GM19351 (cell line): ENCODE measurements around the gene OCIAD2.
"Not testable (repeated sequence)": the region's sequence is repeated elsewhere in the genome, so short reads cannot be mapped to it uniquely, and the experiment has no call there.

ENCODE experiments used
- ATAC-seq: cut with Tn5 transposase; IDR thresholded peaks from one replicate; pipeline ENCODE4 v1.9.1; 2021; ENCODE audit warnings: mild to moderate bottlenecking, moderate library complexity; ENCODE audit not compliant: unreplicated experiment

Gene OCIAD2

DNA sequence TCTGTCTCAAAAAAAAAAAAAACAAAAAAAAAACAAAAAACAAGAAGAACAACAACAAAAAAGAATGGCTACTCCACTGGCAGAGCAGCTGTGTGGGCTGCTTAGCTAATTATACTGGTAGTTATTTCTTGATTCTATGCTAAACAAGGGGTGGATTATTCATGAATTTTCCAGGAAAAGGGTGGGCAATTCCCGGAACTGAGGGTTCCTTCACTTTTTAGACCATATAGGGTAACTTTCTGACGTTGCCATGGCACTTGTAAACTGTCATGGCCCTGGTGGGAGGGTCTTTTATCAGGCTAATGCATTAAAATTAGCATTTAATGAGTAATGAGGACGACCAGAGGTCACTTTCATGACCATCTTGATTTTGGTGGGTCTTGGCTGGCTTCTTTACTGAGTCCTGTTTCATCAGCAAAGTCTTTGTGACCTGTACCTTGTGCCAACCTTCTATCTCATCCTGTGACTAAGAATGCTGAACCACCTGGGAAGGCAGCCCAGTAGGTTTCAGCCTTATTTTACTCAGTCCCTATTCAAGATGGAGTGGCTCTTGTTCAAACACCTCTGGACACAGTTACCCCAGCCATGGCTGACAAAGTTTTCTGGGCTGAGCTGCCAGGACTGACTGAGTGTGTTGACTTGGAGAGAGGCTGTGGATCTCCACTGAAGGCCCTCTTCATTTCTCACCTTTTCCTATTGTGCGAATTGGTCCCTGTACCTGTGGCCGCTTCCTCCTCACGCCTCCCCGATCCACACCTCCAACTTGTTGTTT is 1.3 kb upstream of the OCIAD2 start:
- ATAC-seq = no peak

DNA sequence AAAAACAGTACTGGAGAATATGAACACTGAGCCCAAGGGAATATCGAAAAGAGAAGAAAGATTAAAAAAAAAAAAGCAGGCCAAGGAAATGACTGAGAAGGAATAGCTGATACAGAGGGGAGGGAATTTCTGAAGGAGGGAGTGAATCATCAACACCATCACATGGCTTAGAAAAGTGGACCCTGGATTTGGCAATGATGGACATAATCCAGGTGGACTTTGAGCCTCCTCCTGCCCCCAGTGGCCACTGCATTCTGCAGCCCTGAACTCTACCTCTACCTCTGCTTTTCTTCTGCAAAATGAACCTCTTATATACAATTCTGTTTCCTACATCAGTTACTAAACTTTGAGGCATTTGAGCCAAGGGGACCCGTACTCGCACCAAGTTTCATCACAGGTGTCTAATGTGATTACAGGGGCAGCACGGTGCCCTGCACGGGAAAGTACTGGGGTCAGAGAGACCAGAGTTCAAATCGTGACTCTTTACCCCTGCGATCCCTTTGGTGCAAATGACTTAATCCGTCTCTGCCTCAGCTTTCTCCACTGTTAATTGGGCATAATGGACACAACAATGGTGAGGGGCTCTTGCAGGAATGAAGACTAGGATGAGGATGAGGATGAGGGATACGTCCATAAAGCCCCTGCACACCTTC is 1.1 kb downstream of the OCIAD2 start:
- no peak for ATAC-seq

DNA sequence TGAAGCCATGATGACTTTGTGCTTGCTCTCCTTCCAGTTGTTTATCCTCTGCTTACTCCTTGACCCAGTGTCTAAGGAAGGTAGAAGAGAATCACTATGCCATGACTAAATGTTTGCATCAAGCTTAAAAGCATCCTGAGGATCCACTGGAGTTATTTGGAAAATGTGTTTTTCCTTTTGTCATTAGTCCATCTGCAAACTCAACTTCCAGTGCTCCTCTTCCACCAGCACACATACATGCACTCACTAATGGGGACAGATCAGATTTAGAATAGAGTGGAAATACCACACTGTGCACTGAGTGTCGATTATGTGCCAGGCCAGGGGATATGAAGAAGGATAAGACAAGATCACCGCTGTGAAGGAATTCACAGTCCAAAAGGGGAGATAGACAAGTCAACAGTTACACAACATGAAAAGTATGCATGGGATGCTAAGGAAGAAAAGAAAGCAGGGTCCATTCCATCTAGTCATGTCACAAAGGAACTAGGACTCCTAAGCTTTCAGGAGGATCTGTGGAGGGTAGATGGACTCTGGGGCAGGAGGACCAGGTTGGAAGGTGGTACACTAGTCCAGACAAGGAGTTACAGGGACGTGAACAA is 1.9 kb downstream of the OCIAD2 start:
- ATAC-seq = no peak

DNA sequence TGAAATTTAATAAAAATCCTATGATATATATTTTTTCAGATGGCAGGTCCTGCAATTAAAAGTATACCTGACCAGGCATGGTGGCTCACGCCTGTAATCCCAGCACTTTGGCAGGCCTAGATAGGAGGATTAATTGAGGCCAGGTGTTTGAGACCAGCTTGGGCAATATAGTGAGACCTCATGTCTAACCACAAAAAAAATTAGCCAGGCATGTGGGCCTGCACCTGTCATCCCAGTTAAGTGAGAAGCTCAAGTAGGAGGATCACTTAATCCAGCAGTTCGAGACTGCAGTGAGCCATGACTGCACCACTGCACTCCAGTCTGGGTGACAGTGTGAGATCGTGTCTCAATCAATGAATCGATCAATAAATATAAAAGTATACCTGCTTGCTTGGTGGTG is 2.5 kb downstream of the OCIAD2 start:
- ATAC-seq = no peak

DNA sequence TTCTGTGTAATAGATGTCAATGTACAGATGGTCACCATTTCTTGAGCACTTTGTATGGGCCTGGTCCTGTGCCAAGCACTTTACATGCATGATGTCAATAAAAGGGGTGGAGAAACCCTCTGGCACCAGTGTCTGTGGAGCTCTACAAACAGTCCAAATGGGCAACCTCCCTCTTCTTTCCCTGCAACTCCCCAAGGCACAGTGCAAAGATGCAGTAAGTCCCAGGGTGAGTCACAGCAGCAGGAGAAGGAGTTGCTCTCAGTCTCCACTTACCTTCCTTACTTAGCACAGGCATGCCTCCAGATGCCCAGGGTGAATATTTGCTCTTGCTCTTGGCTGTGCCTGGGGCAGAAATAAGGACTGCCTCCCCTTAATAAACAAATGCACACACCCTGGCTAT is 4.3 kb downstream of the OCIAD2 start:
- ATAC-seq = no peak

DNA sequence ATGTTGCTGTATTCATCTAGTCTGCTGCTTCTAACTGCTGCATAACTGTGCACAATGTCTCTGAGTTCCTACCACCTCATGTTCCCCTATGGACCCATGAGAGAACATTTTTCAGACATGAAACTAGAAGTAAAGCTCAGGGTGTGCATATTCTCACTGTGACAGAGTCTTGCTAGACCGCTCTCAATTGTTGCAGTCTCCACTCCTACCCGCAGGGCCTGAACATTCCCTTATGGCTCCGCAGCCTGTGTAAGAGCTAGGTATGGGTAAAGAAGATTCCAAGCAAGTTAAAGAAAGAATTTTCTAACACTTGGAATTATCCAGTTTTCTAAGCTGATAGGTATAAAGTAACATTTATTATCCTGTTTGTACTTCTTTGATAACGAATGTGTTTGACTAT is 5.4 kb downstream of the OCIAD2 start:
- ATAC-seq = no peak

DNA sequence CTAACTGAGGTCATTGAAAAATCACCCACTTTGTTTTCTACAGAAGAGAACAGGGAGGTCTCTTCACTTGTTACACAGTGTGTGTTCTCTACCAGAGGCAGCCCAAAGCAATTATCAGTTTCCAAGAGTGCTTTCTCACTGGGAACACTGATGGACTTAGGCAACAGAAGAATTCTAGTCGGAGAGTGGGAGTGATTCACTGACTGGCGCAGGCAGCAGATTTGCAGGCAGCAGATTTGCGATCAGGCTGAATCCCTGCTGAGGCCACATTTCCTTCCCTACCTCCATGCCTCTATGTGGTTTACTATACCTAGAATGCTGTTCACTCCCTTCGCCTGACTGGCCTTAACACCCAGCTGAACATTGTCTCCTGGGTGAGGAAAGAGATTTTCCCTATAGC is 6.6 kb downstream of the OCIAD2 start:
- no peak for ATAC-seq

DNA sequence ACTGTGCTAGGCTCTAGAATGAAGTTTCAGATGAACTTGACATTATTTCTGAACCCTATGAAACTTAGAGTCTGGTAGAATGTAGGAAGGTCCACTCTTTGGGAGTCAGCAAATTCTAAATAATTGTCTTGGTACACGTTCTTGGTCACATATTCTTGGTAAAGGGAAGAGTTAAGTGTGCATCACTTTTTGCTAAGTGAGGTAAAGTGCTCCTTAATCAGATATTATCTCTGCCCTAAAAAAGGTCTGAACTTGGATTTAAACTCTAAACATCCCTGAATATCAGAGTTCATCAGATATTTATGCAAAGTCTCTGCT is 7.2 kb downstream of the OCIAD2 start:
- no peak for ATAC-seq

DNA sequence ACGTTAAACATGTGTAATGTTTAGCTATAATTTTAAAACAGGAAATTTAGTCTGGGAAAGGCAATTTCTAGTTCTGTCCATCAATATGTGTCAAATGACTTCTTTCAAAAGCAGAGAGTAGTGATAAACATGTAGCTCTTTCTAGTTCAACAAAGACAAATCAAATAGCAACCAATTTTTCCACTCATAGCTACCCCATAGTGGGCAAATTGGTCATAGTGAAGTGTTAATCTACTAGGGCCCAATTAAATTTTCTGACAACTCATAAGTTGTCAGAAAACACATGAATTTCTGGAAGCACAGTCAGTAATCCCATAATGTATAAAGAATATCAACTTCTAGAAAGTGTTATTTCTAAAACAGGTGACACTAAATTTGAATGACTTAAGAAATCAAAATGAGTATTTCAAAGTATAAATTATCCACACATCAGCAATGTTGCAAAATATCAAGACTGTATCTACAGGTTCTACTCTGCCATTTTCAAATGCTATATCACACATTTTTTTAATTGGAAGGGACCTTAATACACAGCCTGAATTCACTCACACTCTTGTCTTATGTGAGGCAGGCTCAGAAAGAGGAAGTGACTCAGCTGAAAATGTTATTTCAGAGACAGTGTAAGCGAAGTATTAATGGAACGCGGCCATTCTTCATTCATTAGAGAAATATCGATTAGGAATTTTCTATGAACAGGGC is 7.7 kb downstream of the OCIAD2 start:
- ATAC-seq = no peak

DNA sequence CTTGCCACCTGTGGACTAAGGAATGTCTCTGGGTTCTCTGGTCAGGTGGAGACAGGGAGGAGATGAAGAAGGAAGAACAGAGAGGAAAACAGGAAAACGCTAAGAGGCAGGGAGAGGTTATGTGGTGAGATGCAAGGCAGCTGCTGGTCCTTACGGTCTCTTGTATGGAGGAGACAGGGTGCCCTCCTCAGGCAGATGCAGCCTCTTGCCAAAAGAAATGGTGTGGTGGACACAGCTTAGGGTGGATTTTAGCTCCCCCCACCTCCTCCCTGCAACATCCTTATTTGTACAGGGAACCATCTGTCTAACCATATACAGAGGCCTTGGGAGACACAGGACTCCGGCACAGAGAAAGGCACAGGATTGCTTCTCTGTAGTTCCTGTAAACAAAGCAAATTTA is 9.7 kb downstream of the OCIAD2 start:
- no peak for ATAC-seq

DNA sequence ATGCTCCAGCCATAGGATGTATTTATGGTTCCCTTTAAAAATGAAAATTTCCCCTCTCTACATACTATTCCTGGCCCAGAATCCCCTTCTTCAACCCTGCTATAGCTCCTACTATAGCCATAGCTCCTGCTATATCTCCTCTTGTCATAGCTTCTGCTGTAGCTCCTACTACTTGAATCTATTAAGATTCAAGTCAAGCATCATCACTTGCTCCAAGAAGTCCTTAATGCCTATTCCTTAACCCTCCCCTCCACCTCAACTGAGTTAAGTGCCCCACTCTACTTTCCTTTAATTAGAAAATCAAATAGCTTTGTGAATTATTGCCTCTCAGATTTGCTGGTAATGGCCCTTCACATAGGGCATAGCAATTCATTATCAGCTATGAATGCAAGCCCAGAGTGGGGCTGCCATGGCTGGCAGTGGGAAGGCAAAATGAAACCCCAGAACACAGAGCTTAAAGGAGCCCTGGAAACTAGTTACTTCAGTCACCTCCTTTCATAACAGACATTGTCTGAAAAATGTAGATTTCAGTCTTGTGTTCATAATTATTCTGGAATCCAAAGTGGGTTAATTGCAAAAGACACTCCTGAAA is 15.4 kb downstream of the OCIAD2 start:
- no peak for ATAC-seq

DNA sequence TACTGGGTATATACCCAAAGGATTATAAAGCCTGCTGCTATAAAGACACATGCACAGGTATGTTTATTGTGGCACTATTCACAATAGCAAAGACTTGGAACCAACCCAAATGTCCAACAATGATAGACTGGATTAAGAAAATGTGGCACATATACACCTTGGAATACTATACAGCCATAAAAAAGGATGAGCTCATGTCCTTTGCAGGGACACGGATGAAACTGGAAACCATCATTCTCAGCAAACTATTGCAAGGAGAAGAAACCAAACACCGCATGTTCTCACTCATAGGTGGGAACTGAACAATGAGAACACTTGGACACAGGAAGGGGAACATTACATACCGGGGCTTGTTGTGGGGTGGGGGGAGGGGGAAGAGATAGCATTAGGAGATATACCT is 16.8 kb downstream of the OCIAD2 start:
- ATAC-seq = not testable (repeated sequence)

DNA sequence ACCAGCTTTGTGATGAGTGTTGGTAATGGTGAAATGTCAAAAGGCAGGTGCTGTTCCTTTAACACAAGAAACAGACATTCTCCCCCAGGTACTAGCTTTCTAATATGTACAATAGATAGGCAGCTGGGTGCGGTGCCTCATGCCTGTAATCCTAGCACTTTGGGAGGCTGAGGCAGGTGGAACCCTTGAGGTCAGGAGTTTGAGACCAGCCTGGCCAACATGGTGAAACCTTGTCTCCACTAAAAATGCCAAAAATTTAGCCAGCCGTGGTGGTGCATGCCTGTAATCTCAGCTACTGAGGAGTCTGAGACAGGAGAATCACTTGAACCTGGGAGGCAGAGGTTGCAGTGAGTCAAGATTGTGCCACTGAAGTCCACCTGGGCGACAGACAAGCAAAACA is 24.9 kb downstream of the OCIAD2 start:
- not testable (repeated sequence) for ATAC-seq

DNA sequence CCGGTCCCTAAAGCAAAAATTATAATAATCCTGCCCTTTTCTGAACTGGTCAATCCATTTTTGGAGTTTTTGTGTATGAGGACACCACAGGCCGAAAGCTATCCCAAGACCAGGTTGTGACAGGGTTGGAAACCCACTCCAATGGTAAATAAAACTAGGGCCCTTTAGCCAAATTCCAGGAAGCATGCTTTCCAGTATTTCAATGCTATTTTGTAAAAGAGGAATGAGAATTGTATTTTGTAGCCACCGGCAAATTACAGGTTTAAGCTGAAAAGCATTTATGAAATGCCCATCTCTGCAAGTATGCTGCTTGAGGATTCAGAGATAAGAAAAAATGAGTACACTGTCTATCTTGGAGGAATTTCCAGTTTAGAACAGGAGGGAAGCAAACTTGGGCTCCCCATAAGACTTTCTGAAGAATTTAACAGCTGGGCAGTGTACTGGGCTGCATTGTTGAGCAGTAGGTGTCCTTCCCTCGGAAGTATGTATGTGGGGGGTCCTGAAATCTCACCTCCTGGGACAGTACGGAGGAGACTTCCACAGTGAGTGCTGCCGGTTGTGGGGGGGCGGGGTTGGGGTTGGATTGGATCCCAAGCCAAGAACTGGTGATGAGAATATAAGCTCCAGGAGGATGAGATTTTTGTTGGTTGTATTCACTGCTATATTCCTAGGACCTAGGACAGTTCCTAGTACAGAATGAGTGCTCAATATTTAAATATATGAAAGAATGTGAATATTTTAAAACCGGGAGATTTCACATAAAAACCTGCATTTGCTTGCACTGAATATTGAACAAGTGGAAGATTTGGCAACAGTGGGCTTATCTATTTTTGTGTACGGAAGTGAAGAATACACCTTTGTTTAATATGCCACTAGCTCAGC is 26.8 kb downstream of the OCIAD2 start:
- no peak for ATAC-seq

DNA sequence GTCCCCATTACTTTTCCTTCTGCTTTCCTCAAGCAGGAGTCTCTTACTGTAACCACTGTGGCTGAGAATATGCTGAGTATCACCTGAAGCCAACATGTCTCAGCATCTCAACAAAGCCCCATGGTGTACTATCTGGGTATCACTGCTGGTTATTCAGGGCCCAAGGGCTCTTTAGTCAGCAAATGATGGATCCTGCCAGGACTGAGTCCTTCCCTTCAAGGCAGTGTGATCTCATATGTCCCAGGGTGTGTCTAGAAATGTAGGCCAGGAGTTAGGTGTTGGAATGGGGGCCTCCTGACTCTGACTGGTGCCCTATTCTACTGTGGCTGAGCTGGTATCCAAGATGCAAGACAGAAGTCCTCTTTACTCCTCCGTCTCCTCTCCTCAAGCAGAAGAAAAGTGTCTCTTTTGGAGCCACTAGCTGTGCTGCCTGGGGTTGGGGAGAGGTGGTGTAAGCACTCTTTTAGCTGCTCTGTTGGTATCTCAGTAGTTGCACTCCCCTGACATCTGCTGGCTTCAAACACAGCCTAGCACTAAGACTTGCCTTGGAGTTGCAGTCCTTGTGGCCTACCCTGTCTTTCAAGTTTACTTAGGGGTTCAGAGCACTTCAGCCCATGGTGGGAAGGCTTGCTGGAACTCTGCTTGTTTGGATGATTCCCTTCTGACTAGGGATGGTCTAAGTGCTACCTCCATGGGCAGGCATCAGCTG is 28.6 kb downstream of the OCIAD2 start:
- peak; percentile 55 for ATAC-seq

DNA sequence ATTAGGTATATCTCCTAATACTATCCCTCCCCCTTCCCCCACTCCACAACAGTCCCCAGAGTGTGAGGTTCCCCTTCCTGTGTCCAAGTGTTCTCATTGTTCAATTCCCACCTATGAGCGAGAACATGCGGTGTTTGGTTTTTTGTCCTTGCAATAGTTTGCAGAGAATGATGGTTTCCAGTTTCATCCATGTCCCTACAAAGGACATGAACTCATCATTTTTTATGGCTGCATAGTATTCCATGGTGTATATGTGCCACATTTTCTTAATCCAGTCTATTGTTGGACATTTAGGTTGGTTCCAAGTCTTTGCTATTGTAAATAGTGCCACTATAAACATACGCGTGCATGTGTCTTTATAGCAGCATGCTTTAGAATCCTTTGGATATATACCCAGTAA is 41.9 kb downstream of the OCIAD2 start:
- ATAC-seq = not testable (repeated sequence)

DNA sequence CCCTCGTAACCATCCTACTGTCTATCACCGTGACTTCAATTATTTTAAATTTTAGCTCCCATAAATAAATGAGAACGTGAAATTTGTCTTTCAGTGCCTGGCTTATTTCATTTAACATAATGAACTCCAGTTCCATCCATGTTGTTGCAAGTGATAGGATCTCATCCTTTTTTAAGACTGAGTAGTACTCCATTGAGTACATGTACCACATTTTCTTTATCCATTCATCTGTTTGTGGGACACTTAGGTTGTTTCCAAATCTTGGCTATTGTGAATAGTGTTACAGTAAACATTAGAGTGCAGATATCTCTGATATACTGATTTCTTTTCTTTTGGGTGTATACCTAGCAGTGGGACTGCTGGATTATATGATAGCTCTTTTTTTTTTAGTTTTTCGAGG is 42.8 kb downstream of the OCIAD2 start:
- no peak for ATAC-seq

DNA sequence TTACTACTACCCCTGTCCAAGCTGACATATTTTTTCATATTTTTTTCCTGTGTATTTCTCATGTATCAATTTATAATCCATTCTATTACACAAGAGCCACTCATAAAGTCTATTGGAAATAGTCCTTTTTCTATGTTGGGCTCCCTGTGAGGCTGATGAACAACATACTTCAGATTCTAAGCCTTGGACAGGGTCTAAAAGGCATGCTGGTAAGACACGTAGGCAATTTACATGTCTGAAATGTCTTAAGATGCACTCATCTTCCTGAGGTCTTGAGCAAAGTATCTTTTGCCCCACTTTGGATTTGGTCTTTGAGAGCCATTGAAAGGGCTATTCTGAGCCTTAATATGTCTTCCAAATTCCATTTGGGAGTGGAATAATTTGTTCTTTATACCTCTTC is 43.9 kb downstream of the OCIAD2 start:
- no peak for ATAC-seq

DNA sequence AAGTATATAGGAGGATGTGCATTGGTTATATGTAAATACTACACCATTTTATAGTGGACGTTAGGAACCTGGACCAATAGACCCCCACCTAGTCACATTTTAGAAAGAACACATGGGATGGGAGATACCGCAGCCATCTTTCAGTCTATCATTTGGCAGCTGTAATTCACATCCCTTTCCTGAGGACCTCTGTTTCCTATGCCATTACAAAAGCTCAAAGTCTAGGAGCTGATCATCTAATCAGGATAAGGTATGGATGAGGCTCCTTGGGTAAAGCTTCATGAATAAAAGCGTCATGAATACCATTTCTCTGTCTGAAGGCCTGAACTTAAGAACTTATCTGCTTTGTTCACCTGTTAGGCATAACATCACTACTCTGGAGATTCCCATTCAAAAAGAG is 44.5 kb downstream of the OCIAD2 start:
- no peak for ATAC-seq

DNA sequence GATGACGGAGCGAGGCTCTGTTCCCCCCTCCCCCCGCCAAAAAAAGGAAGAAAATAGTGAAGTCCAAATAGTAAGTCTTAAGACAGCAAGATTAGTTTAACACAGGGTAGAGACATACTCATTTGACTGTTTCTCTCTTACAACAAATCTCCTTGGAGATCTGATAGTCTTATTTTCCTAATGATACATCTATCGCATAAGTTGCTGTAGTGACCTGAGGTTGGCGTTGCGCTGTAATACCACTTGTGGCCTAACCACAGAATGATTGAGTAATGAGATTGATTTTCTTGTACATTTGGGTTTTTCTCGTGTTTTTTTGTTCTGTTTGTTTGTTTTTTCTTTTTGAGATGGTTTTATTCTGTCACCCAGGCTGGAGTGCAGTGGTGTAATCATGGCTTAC is 48.4 kb downstream of the OCIAD2 start:
- no peak for ATAC-seq
